ENCODE results near the gene SH3RF3. TPM values are rescaled to one million over a fixed set of nuclear protein-coding genes. Genes with fewer than 3 reads are reported as not detected.

Gene SH3RF3
- total RNA-seq, 1 experiment from 2014 or later: 1.0 TPM

GRCh38 chr2:109205447-109205846, 76.4 kb downstream of the SH3RF3 start:
- Mint-ChIP-seq H3K27me3 (ENCODE audit: low read depth) (no peaks in the 10 kb centered on the region; the same call in 1 of the 2 replicates), H3K4me3 (no peak overlapping the region), H3K4me1 (peaks cover 8% of the 10 kb centered on the region), H3K27ac (no peak overlapping the region), H3K36me3 (no peaks in the 10 kb centered on the region), H3K9me3 (no peaks in the 10 kb centered on the region)
- DNase-seq (ENCODE audit: low spot score) (no peak), ATAC-seq (no peak)
- ChIA-PET CTCF (interaction anchor here (0.7 kb wide), 1 partner anchor 918 kb away, joined by 3 read pairs; no protein-coding TSS in a partner anchor), POLR2A (no interaction called here)
- TF ChIP-seq ARID4B (CRISPR knock-in tag; IDR thresholded peaks at IDR 0.05; ENCODE audit: borderline replicate concordance) (no peak), ZNF416 (CRISPR knock-in tag; IDR thresholded peaks at IDR 0.05) (no peak), ELF4 (CRISPR knock-in tag; IDR thresholded peaks at IDR 0.05; ENCODE audit: low read depth) (no peak)

GRCh38 chr2:109206569-109207146, 77.7 kb downstream of the SH3RF3 start:
- Mint-ChIP-seq H3K27me3 (ENCODE audit: low read depth) (no peaks in the 10 kb centered on the region; the same call in 1 of the 2 replicates), H3K36me3 (no peaks in the 10 kb centered on the region), H3K9me3 (no peaks in the 10 kb centered on the region), H3K27ac (no peak overlapping the region), H3K4me3 (no peak overlapping the region), H3K4me1 (peaks cover 15% of the 10 kb centered on the region)
- ATAC-seq (no peak), DNase-seq (ENCODE audit: low spot score) (no peak)
- no peak for TF ChIP-seq ZNF121 (CRISPR knock-in tag; IDR thresholded peaks at IDR 0.05)
- TF ChIP-seq JAZF1 (CRISPR knock-in tag; IDR thresholded peaks at IDR 0.05): no peak
- no peak for TF ChIP-seq EMX1 (CRISPR knock-in tag; IDR thresholded peaks at IDR 0.05)
- no peak for TF ChIP-seq ZMAT4 (CRISPR knock-in tag; IDR thresholded peaks at IDR 0.05)
- TF ChIP-seq TCF7 (CRISPR knock-in tag; IDR thresholded peaks at IDR 0.05; ENCODE audit: low read depth): no peak
- no peak for TF ChIP-seq FOXJ3 (CRISPR knock-in tag; IDR thresholded peaks at IDR 0.05; ENCODE audit: borderline replicate concordance)
- TF ChIP-seq STAT6 (CRISPR knock-in tag; conservative IDR thresholded peaks at IDR 0.05; ENCODE audit: low read depth): no peak
- POLR2A ChIA-PET: no interaction called here
- CTCF ChIA-PET: interaction anchor here (0.5 to 1.2 kb wide), 2 partner anchors 12 to 22 kb away, joined by 3 to 5 read pairs; no protein-coding TSS in a partner anchor

GRCh38 chr2:109207176-109207575, 78.2 kb downstream of the SH3RF3 start:
- H3K27ac Mint-ChIP-seq: no peak overlapping the region
- no peaks in the 10 kb centered on the region for H3K36me3 Mint-ChIP-seq
- DNase-seq (ENCODE audit: low spot score) (no peak), ATAC-seq (no peak)
- no peaks in the 10 kb centered on the region for H3K9me3 Mint-ChIP-seq
- ChIA-PET POLR2A (no interaction called here), CTCF (interaction anchor here (1.8 kb wide), 1 partner anchor 35 kb away, joined by 4 read pairs; no protein-coding TSS in a partner anchor)
- H3K4me1 Mint-ChIP-seq: peaks cover 19% of the 10 kb centered on the region
- no peak overlapping the region for H3K4me3 Mint-ChIP-seq
- no peaks in the 10 kb centered on the region; the same call in 1 of the 2 replicates for H3K27me3 Mint-ChIP-seq (ENCODE audit: low read depth)
- TF ChIP-seq ZNF512 (CRISPR knock-in tag; IDR thresholded peaks at IDR 0.05; ENCODE audit: borderline replicate concordance): no peak
- TF ChIP-seq JAZF1 (CRISPR knock-in tag; IDR thresholded peaks at IDR 0.05): no peak
- TF ChIP-seq GTF2I (CRISPR knock-in tag; conservative IDR thresholded peaks at IDR 0.05): no peak
- TF ChIP-seq SOX15 (CRISPR knock-in tag; IDR thresholded peaks at IDR 0.05): no peak
- no peak for TF ChIP-seq ZNF416 (CRISPR knock-in tag; IDR thresholded peaks at IDR 0.05)
- TF ChIP-seq ZNF532 (CRISPR knock-in tag; IDR thresholded peaks at IDR 0.05; ENCODE audit: borderline replicate concordance): no peak
- TF ChIP-seq ZBTB21 (CRISPR knock-in tag; IDR thresholded peaks at IDR 0.05; ENCODE audit: borderline replicate concordance): no peak

All from WTC11 (cell line).